ENCODE results near the gene ATP6V0D1. TPM values are rescaled to one million over a fixed set of nuclear protein-coding genes. Genes with fewer than 3 reads are reported as not detected.

The ATP6V0D1 gene
- polyA plus RNA-seq, 2 of the 4 experiments (the other 2 are of a cell fraction), result 45.7 to 103 TPM

GRCh38 chr16:67483150-67483549, 2.2 kb upstream of the ATP6V0D1 start, which contains the start of gene AGRP:
AGRP (minus strand) TSS chr16:67483547; CDS start chr16:67483398, 149 bp downstream.
- TF ChIP-seq EHMT2 (IDR thresholded peaks at IDR 0.05; ENCODE audit: low read depth) (no peak), CHD4 (IDR thresholded peaks at IDR 0.05; ENCODE audit: borderline replicate concordance) (no peak), ZFP36 (IDR thresholded peaks at IDR 0.05; ENCODE audit: borderline replicate concordance, partially characterized antibody) (no peak), FOXS1 (CRISPR knock-in tag; IDR thresholded peaks at IDR 0.05) (no peak), PBX3 (IDR thresholded peaks at IDR 0.05) (no peak)
- POLR2A ChIA-PET, result no interaction called here
- DNase-seq (ENCODE audit: low read depth in 1 of 2, low spot score in 1 of 2), result no peak
- no peaks in the 10 kb centered on the region for H3K9me3 ChIP-seq
- WGBS (ENCODE audit: missing lambda C conversion rate), result 94% methylated on average over 3 of the region's 6 CpGs
- no peak for ATAC-seq
- FAIRE-seq, result no peak
- CTCF ChIA-PET, result interaction anchor here (1.4 to 8.2 kb wide), 5 partner anchors 9 to 162 kb away, joined by 3 to 117 read pairs (median 76); partner anchors contain the start of gene CARMIL2
- H3K4me3 ChIP-seq, result no peak within 1 kb of the TSS
- H3K4me1 ChIP-seq, result peaks cover 13% of the 10 kb centered on the region
- H3K4me2 ChIP-seq, result peak within 1 kb of the TSS; percentile 91
- H3K27ac ChIP-seq, result peak within 1 kb of the TSS in 1 of 2 experiments; percentile 88; a peak in 1 of 6 replicates

- DNase-seq (ENCODE audit: low read depth in 1 of 2, low spot score in 1 of 2) (no peak), ATAC-seq (no peak), FAIRE-seq (no peak)
- peak; percentile 6; the same call in 1 of the 2 replicates for TF ChIP-seq POLR2A (IDR thresholded peaks at IDR 0.05; ENCODE audit: low read length)
- no peak for TF ChIP-seq BCL3 (IDR thresholded peaks at IDR 0.05)
- TF ChIP-seq EHMT2 (IDR thresholded peaks at IDR 0.05; ENCODE audit: low read depth), result no peak
- H3K27ac ChIP-seq, result peak overlapping the region; percentile 86 to 88; a peak in 4 of 6 replicates
- H3K4me3 ChIP-seq, result peak overlapping the region; percentile 91; the same call in 1 of the 3 replicates
- WGBS (ENCODE audit: missing lambda C conversion rate), result 89% methylated on average over 23 of the region's 25 CpGs
- POLR2A ChIA-PET, result no interaction called here
- H3K4me2 ChIP-seq, result peak overlapping the region; percentile 91
- no peaks in the 10 kb centered on the region for H3K9me3 ChIP-seq
- peaks cover 13% of the 10 kb centered on the region for H3K4me1 ChIP-seq
- CTCF ChIA-PET, result interaction anchor here (0.6 to 8.2 kb wide), 9 partner anchors 10 to 308 kb away, joined by 3 to 117 read pairs (median 17); partner anchors contain the start of gene CARMIL2
Observed at GRCh38 chr16:67482233-67482924, 1.4 kb upstream of the ATP6V0D1 start.

GRCh38 chr16:67481561-67482232, 740 bp upstream of the ATP6V0D1 start:
- TF ChIP-seq ZFP36 (IDR thresholded peaks at IDR 0.05; ENCODE audit: borderline replicate concordance, partially characterized antibody) (no peak), PHF8 (IDR thresholded peaks at IDR 0.05; ENCODE audit: borderline replicate concordance, low read depth) (peak; percentile 69; the same call in 1 of the 2 replicates), GATA3 (IDR thresholded peaks at IDR 0.05; ENCODE audit: borderline replicate concordance) (no peak), RAD21 (conservative IDR thresholded peaks at IDR 0.05 in 1 of 2, IDR thresholded peaks at IDR 0.05 in 1 of 2) (no peak), EHF (CRISPR knock-in tag; IDR thresholded peaks at IDR 0.05) (no peak)
- peak overlapping the region; percentile 91 for H3K4me2 ChIP-seq
- ChIA-PET POLR2A (interaction anchor here (0.6 to 1.6 kb wide), 5 partner anchors 13 to 39 kb away, joined by 3 to 12 read pairs (median 5); no protein-coding TSS in a partner anchor), CTCF (interaction anchor here (0.6 to 8.2 kb wide), 41 partner anchors 11 to 524 kb away, joined by 3 to 117 read pairs (median 4); partner anchors contain the start of genes CTRL, KCTD19, LRRC36 and RIPOR1)
- H3K27ac ChIP-seq, result peak overlapping the region; percentile 86 to 88
- peaks cover 13% of the 10 kb centered on the region for H3K4me1 ChIP-seq
- no peaks in the 10 kb centered on the region for H3K9me3 ChIP-seq
- DNase-seq (ENCODE audit: low read depth in 1 of 2, low spot score in 1 of 2), result no peak
- WGBS (ENCODE audit: missing lambda C conversion rate), result 47% methylated on average over 17 of the region's 17 CpGs
- FAIRE-seq, result no peak
- peak; percentile 14 to 28; a peak in 5 of 6 replicates for ATAC-seq
- peak overlapping the region; percentile 91 for H3K4me3 ChIP-seq

GRCh38 chr16:67477960-67478554, 2.9 kb downstream of the ATP6V0D1 start:
- H3K4me1 ChIP-seq, result peaks cover 13% of the 10 kb centered on the region
- ChIA-PET CTCF (interaction anchor here (4.5 to 8.0 kb wide), 3 partner anchors 13 to 51 kb away, joined by 29 to 76 read pairs (median 32); no protein-coding TSS in a partner anchor), POLR2A (no interaction called here)
- FAIRE-seq, result no peak
- H3K4me3 ChIP-seq, result no peak overlapping the region
- no peak overlapping the region for H3K4me2 ChIP-seq
- 89% methylated on average over 8 of the region's 8 CpGs for WGBS (ENCODE audit: missing lambda C conversion rate)
- H3K9me3 ChIP-seq, result no peaks in the 10 kb centered on the region
- no peak overlapping the region for H3K27ac ChIP-seq
- TF ChIP-seq MAZ (IDR thresholded peaks at IDR 0.05; ENCODE audit: borderline replicate concordance, low read depth, low read length), result no peak
- no peak for TF ChIP-seq RFX5 (IDR thresholded peaks at IDR 0.05)
- TF ChIP-seq HES2 (IDR thresholded peaks at IDR 0.05), result no peak
- no peak for TF ChIP-seq BCL3 (IDR thresholded peaks at IDR 0.05)
- TF ChIP-seq CBX2 (IDR thresholded peaks at IDR 0.05; ENCODE audit: borderline replicate concordance, low read depth), result no peak
- TF ChIP-seq ESRRA (IDR thresholded peaks at IDR 0.05; ENCODE audit: borderline replicate concordance, low read length), result no peak
- no peak for TF ChIP-seq GATA3 (IDR thresholded peaks at IDR 0.05; ENCODE audit: borderline replicate concordance)
- no peak for TF ChIP-seq JUNB (IDR thresholded peaks at IDR 0.05)
- TF ChIP-seq NPAS2 (CRISPR knock-in tag; IDR thresholded peaks at IDR 0.05; ENCODE audit: borderline replicate concordance), result no peak
- no peak for TF ChIP-seq PBX3 (IDR thresholded peaks at IDR 0.05)
- DNase-seq (ENCODE audit: low read depth in 1 of 2, low spot score in 1 of 2), result no peak
- no peak for ATAC-seq
